Glutamatergic neuron (in vitro differentiated cells): Measurements from ENCODE around the gene ADD2. TPM values are rescaled to one million over a fixed set of nuclear protein-coding genes. Genes with fewer than 3 reads are reported as not detected.
A peak's percentile ranks its signal among the peaks of the same experiment; 100 is the strongest.

Experiments
- DNase-seq: peaks from one replicate; pipeline ENCODE4 v3.0.0; 2022
- H3K27ac Mint-ChIP-seq: one replicate; pipeline ENCODE4 v1.8.0; 2020; ENCODE audit warnings: mild to moderate bottlenecking, mixed read lengths, inconsistent platforms; ENCODE audit not compliant: unreplicated experiment
- H3K27me3 Mint-ChIP-seq: one replicate; pipeline ENCODE4 v1.8.0; 2020; ENCODE audit warnings: mild to moderate bottlenecking, moderate library complexity, mixed read lengths, inconsistent platforms; ENCODE audit not compliant: unreplicated experiment
- H3K36me3 Mint-ChIP-seq: one replicate; pipeline ENCODE4 v1.8.0; 2020; ENCODE audit warnings: mild to moderate bottlenecking, mixed read lengths, inconsistent platforms; ENCODE audit not compliant: unreplicated experiment
- H3K4me1 Mint-ChIP-seq: one replicate; pipeline ENCODE4 v1.8.0; 2020; ENCODE audit warnings: mild to moderate bottlenecking, low read depth, mixed read lengths, inconsistent platforms; ENCODE audit not compliant: unreplicated experiment
- H3K4me3 Mint-ChIP-seq: one replicate; pipeline ENCODE4 v1.8.0; 2020; ENCODE audit warnings: mild to moderate bottlenecking, mixed read lengths, inconsistent platforms; ENCODE audit not compliant: unreplicated experiment
- H3K9me3 Mint-ChIP-seq: one replicate; pipeline ENCODE4 v1.8.0; 2020; ENCODE audit warnings: mild to moderate bottlenecking, moderate library complexity, mixed read lengths, inconsistent platforms; ENCODE audit not compliant: unreplicated experiment
- total RNA-seq: library from RNA; stranded (reverse); fragmentation: NEBNext Ultra II Directional; extraction: Animal tissue kit (Norgen Biotek cat#: 25700); gene quantifications from one replicate; pipeline ENCODE4 v1.2.1, GENCODE V29; 2021; ENCODE audit not compliant: unreplicated experiment
- TF ChIP-seq, protein P1 (sequence below): fragments of 200-600 bp; sonication (generic); IDR thresholded peaks from one replicate; pipeline ENCODE4 v1.5.0; 2021; ENCODE audit not compliant: partially characterized antibody, unreplicated experiment

Gene ADD2
- total RNA-seq, 1 donor from 2014 or later, result 373 TPM

GRCh38 chr2:70719231-70719630 is 48.8 kb downstream of the ADD2 start:
- TF ChIP-seq, protein P1, sequence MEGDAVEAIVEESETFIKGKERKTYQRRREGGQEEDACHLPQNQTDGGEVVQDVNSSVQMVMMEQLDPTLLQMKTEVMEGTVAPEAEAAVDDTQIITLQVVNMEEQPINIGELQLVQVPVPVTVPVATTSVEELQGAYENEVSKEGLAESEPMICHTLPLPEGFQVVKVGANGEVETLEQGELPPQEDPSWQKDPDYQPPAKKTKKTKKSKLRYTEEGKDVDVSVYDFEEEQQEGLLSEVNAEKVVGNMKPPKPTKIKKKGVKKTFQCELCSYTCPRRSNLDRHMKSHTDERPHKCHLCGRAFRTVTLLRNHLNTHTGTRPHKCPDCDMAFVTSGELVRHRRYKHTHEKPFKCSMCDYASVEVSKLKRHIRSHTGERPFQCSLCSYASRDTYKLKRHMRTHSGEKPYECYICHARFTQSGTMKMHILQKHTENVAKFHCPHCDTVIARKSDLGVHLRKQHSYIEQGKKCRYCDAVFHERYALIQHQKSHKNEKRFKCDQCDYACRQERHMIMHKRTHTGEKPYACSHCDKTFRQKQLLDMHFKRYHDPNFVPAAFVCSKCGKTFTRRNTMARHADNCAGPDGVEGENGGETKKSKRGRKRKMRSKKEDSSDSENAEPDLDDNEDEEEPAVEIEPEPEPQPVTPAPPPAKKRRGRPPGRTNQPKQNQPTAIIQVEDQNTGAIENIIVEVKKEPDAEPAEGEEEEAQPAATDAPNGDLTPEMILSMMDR, result no peak
- no peak overlapping the region for H3K27ac Mint-ChIP-seq
- H3K36me3 Mint-ChIP-seq, result no peaks in the 10 kb centered on the region
- DNase-seq, result no peak
- no peak overlapping the region for H3K4me3 Mint-ChIP-seq
- H3K4me1 Mint-ChIP-seq, result peaks cover 81% of the 10 kb centered on the region
- peaks cover 11% of the 10 kb centered on the region for H3K27me3 Mint-ChIP-seq
- peaks cover 12% of the 10 kb centered on the region for H3K9me3 Mint-ChIP-seq

DNA sequence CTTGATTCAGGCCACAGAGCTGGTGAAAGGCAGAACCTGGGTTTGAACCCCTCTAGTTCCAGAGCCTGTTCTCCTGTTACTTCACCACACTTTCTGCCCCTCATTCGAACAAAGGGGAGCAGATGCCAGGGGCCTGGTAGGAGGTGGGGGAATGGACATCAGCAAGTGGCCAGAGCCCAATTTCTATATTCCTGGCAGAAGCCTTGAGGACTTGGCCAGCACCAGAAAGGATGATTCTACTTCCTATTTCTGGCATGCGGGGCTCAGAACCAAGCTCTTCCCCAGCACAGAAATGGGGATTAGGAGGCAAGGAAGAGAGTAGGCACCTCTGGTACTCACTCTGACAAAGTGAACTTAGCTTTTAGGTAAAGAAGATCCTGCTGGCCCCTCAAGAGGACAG is 49.3 kb downstream of the ADD2 start:
- Mint-ChIP-seq H3K27me3 (peaks cover 12% of the 10 kb centered on the region), H3K4me3 (no peak overlapping the region), H3K27ac (no peak overlapping the region), H3K9me3 (peaks cover 12% of the 10 kb centered on the region), H3K4me1 (peaks cover 84% of the 10 kb centered on the region), H3K36me3 (no peaks in the 10 kb centered on the region)
- no peak for DNase-seq
- TF ChIP-seq, protein P1, result no peak

DNA sequence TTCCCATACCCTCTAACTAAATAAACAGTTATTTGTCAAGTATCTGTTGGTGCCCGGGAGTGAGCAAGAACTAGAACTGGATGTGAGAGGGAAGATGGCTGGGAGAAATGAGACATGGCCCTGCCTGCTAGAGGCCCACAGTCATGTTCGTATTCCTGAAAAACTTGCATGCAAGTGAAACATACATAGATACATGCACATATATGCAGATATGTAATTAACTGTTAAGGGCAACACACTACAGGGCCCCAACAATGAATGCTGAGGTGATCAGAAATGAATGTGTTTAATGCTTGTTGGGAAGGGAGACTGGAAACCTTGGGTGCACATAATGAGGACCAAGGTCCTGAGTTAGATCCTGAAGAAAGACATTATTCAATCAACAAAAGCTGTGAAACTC is 49.8 kb downstream of the ADD2 start:
- Mint-ChIP-seq H3K4me1 (peaks cover 81% of the 10 kb centered on the region), H3K27me3 (peaks cover 12% of the 10 kb centered on the region), H3K36me3 (no peaks in the 10 kb centered on the region), H3K9me3 (peaks cover 15% of the 10 kb centered on the region), H3K4me3 (no peak overlapping the region), H3K27ac (no peak overlapping the region)
- no peak for DNase-seq
- TF ChIP-seq, protein P1, result no peak

GRCh38 chr2:70717431-70718038 is 50.5 kb downstream of the ADD2 start:
- H3K36me3 Mint-ChIP-seq, result no peaks in the 10 kb centered on the region
- TF ChIP-seq, protein P1, result no peak
- peaks cover 15% of the 10 kb centered on the region for H3K9me3 Mint-ChIP-seq
- H3K4me1 Mint-ChIP-seq, result peaks cover 78% of the 10 kb centered on the region
- no peak for DNase-seq
- peak overlapping the region; percentile 69 for H3K4me3 Mint-ChIP-seq
- H3K27me3 Mint-ChIP-seq, result peaks cover 11% of the 10 kb centered on the region
- peak overlapping the region; percentile 87 for H3K27ac Mint-ChIP-seq

- no peaks in the 10 kb centered on the region for H3K36me3 Mint-ChIP-seq
- peak overlapping the region; percentile 87 for H3K27ac Mint-ChIP-seq
- DNase-seq, result no peak
- H3K9me3 Mint-ChIP-seq, result peaks cover 15% of the 10 kb centered on the region
- H3K27me3 Mint-ChIP-seq, result peaks cover 10% of the 10 kb centered on the region
- H3K4me1 Mint-ChIP-seq, result peaks cover 74% of the 10 kb centered on the region
- peak overlapping the region; percentile 69 for H3K4me3 Mint-ChIP-seq
- TF ChIP-seq, protein P1, result no peak
Observed at GRCh38 chr2:70716951-70717350, 51.0 kb downstream of the ADD2 start.
